WTC11 (cell line): ENCODE measurements around the gene BMP7.

Source experiments
- ATF2 ChIP-seq: sonication (generic); formaldehyde crosslinking; IDR thresholded peaks from 2 replicates; pipeline ENCODE4 v1.8.1; 2022; ENCODE audit warnings: low read depth, missing genetic modification reagents, borderline replicate concordance
- CTCF ChIP-seq: fragments of 200-600 bp; IDR thresholded peaks from 2 replicates; pipeline ENCODE4 v1.8.0; 2022; ENCODE audit warnings: antibody characterized with exemption
- ESRRA ChIP-seq: sonication (generic); formaldehyde crosslinking; IDR thresholded peaks from 2 replicates; pipeline ENCODE4 v1.8.1; 2022; ENCODE audit warnings: mild to moderate bottlenecking, missing genetic modification reagents, borderline replicate concordance
- FOXJ3 ChIP-seq: sonication (generic); formaldehyde crosslinking; IDR thresholded peaks from 2 replicates; pipeline ENCODE4 v1.9.0; 2021; ENCODE audit warnings: missing genetic modification reagents, mild to moderate bottlenecking, borderline replicate concordance
- GTF2I ChIP-seq: fragments of 250-450 bp; sonication (Bioruptor Pico); conservative IDR thresholded peaks from 2 replicates; pipeline ENCODE4 v1.4.0; 2021; ENCODE audit warnings: mild to moderate bottlenecking
- IRF1 ChIP-seq: sonication (generic); formaldehyde crosslinking; IDR thresholded peaks from 2 replicates; pipeline ENCODE4 v1.8.0; 2023; ENCODE audit warnings: missing genetic modification reagents
- MAX ChIP-seq: sonication (generic); formaldehyde crosslinking; IDR thresholded peaks from 2 replicates; pipeline ENCODE4 v1.8.0; 2022; ENCODE audit warnings: mild to moderate bottlenecking, missing genetic modification reagents
- PREB ChIP-seq: sonication (generic); formaldehyde crosslinking; IDR thresholded peaks from 2 replicates; pipeline ENCODE4 v1.8.1; 2022; ENCODE audit warnings: mild to moderate bottlenecking, missing genetic modification reagents, moderate library complexity, borderline replicate concordance
- ZBTB43 ChIP-seq: sonication (generic); formaldehyde crosslinking; IDR thresholded peaks from 2 replicates; pipeline ENCODE4 v1.8.1; 2023; ENCODE audit warnings: mild to moderate bottlenecking, missing genetic modification reagents
- ZNF416 ChIP-seq: fragments of 250-450 bp; sonication (Bioruptor Pico); IDR thresholded peaks from 2 replicates; pipeline ENCODE4 v1.9.0; 2021; ENCODE audit warnings: mild to moderate bottlenecking, inconsistent platforms
- ZNF532 ChIP-seq: fragments of 250-450 bp; sonication (Bioruptor Pico); IDR thresholded peaks from 2 replicates; pipeline ENCODE4 v1.9.0; 2021; ENCODE audit warnings: mild to moderate bottlenecking, borderline replicate concordance
- TF ChIP-seq, protein P1 (sequence below): sonication (generic); formaldehyde crosslinking; conservative IDR thresholded peaks from 2 replicates; pipeline ENCODE4 v1.8.1; 2022; ENCODE audit warnings: mild to moderate bottlenecking, missing genetic modification reagents
- TF ChIP-seq, protein P2 (sequence below): sonication (generic); formaldehyde crosslinking; IDR thresholded peaks from 2 replicates; pipeline ENCODE4 v1.8.0; 2022; ENCODE audit warnings: mild to moderate bottlenecking, missing genetic modification reagents

- TF ChIP-seq CTCF (no peak), GTF2I (CRISPR knock-in tag) (no peak), IRF1 (CRISPR knock-in tag) (no peak), ZNF532 (CRISPR knock-in tag) (no peak), MAX (CRISPR knock-in tag) (no peak), ESRRA (no peak), ZNF416 (no peak), ZBTB43 (CRISPR knock-in tag) (no peak), ATF2 (CRISPR knock-in tag) (no peak), FOXJ3 (CRISPR knock-in tag) (no peak), PREB (CRISPR knock-in tag) (no peak)
- TF ChIP-seq, protein P1, sequence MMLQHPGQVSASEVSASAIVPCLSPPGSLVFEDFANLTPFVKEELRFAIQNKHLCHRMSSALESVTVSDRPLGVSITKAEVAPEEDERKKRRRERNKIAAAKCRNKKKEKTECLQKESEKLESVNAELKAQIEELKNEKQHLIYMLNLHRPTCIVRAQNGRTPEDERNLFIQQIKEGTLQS = no peak
- TF ChIP-seq, protein P2, sequence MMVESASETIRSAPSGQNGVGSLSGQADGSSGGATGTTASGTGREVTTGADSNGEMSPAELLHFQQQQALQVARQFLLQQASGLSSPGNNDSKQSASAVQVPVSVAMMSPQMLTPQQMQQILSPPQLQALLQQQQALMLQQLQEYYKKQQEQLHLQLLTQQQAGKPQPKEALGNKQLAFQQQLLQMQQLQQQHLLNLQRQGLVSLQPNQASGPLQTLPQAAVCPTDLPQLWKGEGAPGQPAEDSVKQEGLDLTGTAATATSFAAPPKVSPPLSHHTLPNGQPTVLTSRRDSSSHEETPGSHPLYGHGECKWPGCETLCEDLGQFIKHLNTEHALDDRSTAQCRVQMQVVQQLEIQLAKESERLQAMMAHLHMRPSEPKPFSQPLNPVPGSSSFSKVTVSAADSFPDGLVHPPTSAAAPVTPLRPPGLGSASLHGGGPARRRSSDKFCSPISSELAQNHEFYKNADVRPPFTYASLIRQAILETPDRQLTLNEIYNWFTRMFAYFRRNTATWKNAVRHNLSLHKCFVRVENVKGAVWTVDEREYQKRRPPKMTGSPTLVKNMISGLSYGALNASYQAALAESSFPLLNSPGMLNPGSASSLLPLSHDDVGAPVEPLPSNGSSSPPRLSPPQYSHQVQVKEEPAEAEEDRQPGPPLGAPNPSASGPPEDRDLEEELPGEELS (CRISPR knock-in tag) = no peak
Measured at GRCh38 chr20:57209413-57209812, 57.0 kb downstream of the BMP7 start.
